RPMI7951 (cell line): ENCODE data around the gene ENTPD3. TPM values are rescaled to one million over a fixed set of nuclear protein-coding genes. Genes with fewer than 3 reads are reported as not detected.

Experiments
- DNase-seq: peaks from one replicate; pipeline ENCODE4 v3.0.0-alpha.2; 2012; ENCODE audit warnings: low read depth
- total RNA-seq: library from RNA; depleted of rRNA; stranded (reverse); fragments of >200 nt; shearing (Covaris generic); gene quantifications from 2 replicates; pipeline ENCODE4 v1.2.3, GENCODE V29; 2014

Gene ENTPD3
- total RNA-seq, 1 experiment from 2014 or later = not detected

- DNase-seq = peak; percentile 71
Observed at GRCh38 chr3:40404591-40405198, 17.7 kb downstream of the ENTPD3 start.

DNA sequence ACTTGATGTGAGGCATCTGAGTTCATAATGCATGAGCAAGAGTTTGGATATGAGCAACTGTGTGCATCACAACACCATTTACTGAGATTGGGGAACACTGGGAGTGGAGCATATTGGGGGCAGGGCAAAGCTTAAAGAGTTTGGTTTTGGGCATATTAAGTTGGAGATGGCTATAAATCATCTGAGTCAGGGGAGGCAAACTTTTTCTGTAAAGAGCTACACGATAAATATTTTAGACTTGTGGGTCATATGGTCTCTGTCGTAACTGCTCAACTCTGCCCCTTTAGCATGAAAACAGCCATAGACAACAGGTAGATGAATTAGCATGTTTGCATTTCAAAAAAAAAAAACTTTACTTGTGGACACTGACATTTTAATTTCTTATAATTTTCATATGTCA is 20.0 kb downstream of the ENTPD3 start:
- DNase-seq = no peak

GRCh38 chr3:40407611-40408010 is 20.6 kb downstream of the ENTPD3 start:
- DNase-seq = no peak

DNA sequence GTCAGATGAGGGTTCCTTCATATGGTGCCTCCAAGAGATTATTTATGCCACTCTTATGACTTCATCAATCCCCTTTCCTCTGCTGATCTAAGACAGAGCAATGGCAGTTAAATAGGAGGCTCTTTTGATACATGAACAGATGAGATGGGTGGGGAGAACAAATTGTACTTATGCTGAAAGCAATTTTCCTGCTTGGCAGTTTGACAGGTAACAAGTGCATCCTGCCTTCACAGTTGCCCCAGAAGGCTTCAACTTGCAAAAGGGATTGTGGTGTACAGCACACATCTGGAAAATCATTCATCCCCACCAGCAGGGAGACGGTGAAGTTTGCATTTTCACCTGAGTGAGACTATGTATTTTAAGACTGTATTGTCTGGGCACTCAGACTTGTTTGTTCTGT is 27.3 kb downstream of the ENTPD3 start:
- DNase-seq = no peak

- DNase-seq = peak; percentile 18
Observed at GRCh38 chr3:40417845-40418543, 31.0 kb downstream of the ENTPD3 start.

- no peak for DNase-seq
Observed at GRCh38 chr3:40422861-40423260, 35.9 kb downstream of the ENTPD3 start.

GRCh38 chr3:40427045-40427669 is 40.2 kb downstream of the ENTPD3 start:
- DNase-seq = no peak

GRCh38 chr3:40432793-40433192 is 45.8 kb downstream of the ENTPD3 start:
- DNase-seq = peak; percentile 8

DNA sequence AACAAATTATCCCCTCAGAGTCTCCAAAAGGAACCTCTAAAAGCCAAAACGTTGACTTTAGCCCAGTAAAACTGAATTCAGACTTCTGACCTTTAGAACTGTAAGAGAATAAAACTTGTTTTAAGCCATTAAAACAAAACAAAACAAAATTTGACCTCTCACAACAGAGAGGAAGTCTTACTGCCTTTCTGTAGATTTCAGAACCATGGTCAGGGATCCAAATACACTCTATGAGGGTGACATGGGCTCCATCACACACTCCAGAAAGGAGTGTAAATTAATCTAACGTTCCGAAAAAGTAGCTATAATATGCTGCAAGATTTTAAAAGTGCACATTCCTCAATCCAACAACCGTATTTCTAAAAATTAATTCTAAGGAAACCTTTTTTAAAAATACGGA is 50.9 kb downstream of the ENTPD3 start:
- no peak for DNase-seq

GRCh38 chr3:40445062-40445461 is 58.1 kb downstream of the ENTPD3 start:
- no peak for DNase-seq

GRCh38 chr3:40445880-40446279 is 58.9 kb downstream of the ENTPD3 start:
- DNase-seq = no peak

- DNase-seq = no peak
Observed at GRCh38 chr3:40450438-40450837, 63.5 kb downstream of the ENTPD3 start.

- no peak for DNase-seq
Observed at GRCh38 chr3:40451551-40451950, 64.6 kb downstream of the ENTPD3 start.

- no peak for DNase-seq
Observed at GRCh38 chr3:40452057-40452456, 65.1 kb downstream of the ENTPD3 start.

GRCh38 chr3:40452562-40452875 is 65.5 kb downstream of the ENTPD3 start:
- DNase-seq = no peak

GRCh38 chr3:40452876-40453730 is 66.1 kb downstream of the ENTPD3 start:
- DNase-seq = peak; percentile 99

DNA sequence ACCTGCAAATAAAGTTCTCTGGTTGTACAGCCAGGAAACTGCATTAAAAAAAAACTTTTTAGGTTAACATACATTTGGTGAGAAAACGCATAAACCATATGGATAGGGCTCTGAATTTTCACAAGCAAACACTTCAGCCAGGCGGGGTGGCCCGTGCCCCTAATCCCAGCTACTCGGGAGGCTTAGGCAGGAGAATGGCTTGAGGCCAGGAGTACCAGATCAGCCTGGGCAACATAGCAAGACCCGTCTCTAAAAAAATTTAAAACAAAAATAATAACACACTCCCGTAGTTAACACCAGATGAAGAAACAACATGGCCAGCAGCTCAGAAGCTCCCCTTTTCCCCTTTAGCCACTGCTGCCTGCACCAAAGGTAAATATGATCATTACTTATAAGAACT is 66.9 kb downstream of the ENTPD3 start:
- DNase-seq = no peak

DNA sequence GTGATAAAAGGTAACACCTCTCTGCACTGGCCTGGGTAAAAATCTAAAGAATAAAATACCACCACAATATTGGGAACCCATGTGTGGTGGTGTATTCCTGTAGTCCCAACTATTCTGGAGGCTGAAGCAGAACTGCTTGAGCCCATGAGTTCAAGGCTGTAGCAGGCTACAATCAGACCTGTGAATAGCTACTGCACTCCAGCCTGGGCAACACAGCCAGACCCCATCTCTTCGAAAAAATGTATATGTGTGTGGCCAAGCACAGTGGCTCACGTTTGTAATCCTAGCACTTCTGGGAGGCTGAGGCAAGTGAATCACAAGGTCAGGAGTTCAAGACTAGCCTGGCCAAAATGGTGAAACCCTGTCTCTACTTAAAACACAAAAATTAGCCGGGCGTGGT is 68.3 kb downstream of the ENTPD3 start:
- no peak for DNase-seq

DNA sequence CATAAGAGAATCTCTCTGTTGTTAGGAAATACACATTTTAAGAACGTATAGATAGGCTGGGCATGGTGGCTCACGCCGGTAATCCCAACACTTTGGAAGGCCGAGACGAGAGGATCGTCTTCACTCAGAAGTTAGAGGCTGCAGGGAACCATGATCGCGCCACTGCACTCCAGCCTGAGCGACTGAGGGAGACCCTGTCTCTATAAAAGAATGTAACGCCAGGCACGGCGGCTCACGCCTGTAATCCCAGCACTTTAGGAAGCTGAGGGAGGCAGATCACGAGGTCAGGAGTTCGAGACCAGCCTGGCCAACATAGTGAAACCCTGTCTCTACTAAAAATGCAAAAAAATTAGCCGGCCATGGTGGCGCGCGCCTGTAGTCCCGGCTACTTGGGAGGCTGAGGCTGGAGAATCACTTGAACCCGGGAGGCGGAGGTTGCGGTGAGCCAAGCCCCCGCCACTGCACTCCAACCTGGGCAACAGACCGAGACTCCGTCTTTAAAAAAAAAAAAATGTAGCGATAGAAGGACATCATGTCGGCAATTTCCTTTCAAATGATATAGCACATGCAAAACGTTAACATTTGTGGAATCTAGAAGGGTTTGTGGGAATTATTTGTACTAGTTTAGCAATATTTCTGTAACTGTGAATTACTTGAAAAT is 69.4 kb downstream of the ENTPD3 start:
- DNase-seq = no peak

DNA sequence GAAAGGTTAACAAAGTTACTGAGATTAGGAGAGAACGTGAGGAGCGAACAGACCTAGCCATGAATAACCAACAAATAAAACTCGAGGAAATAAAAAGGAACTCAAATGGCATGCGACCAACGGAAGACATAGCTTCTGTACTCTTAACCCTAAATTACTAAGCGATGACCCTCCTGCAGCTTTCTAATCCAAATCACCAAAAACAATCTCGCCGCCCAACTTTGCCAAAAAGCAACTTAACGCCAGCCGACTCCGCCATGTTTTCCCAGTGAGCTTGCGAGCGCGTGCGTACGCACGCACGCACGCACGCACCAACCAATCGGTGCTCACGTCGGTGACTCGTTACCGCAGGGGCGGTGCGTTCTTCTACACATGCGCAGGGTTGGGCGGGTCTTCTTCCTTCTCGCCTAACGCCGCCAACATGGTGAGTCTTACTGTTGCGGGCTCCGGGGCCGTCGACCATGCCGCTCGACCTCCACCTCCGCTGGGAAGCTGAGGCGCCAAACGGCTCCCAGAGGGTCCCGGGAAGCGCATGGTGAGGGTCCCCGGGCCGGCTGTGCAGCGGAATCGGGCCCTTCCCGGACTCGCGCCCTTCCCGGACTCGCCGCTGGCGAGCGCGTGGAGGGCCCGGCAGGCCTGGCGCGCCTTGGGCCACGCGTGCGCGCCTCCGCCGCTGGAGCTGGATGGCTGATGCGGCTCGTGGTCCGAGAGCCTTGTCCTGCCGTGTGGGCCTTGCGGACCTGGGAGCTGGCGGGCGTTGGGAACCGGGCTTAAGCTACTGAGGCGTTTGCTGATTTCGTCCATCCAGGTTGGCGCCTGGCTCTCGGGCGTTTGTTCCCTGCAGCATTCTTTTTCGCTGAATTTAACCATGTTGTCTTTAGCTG is 70.2 kb downstream of the ENTPD3 start, which contains the start of gene RPL14:
TSS of gene RPL14 (plus strand) at position 400 of the 884 bp plus-strand sequence. CDS start at position 533, 133 bp downstream.
- DNase-seq = peak; percentile 95

DNA sequence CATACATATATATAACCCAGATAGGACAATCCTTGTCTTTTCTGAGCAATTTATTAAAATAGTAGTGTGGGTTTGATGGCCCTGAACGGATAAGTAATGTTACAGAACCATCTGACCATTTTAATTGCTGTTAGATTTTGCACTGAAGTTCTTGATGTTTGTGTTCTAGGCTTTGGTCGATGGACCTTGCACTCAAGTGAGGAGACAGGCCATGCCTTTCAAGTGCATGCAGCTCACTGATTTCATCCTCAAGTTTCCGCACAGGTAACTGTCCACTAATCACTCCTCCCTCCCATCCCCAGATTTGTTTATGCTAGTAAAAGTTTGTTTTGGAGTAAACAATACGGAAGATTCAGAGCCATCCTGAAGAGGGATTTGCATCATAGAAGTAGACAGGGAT is 71.5 kb downstream of the ENTPD3 start:
- no peak for DNase-seq
